Tibial artery (tissue), 4 donors: ENCODE measurements around the gene GAK.
"Not testable (repeated sequence)": the region's sequence is repeated elsewhere in the genome, so short reads cannot be mapped to it uniquely, and the experiment has no call there.

Experiments used
- DNase-seq, 2 donors: peaks; one replicate each; pipeline ENCODE4 v3.0.0-alpha.2; 2019
- H3K27ac ChIP-seq, 2 donors: fragments of 200-600 bp; sonication (generic) in 1 of 2; 1 replicate in 1 of 2; 2 replicates in 1 of 2; pipeline ENCODE4 v1.5.1; 2018 to 2019; ENCODE audit warnings: mild to moderate bottlenecking in 1 of 2
- H3K27me3 ChIP-seq, 2 donors: fragments of 200-600 bp; sonication (generic) in 1 of 2; one replicate each; pipeline versions ENCODE4 v1.5.1 to v1.6.0; 2016 to 2019
- H3K36me3 ChIP-seq, 3 donors: fragments of 200-600 bp; sonication (generic) in 2 of 3; one replicate each; pipeline ENCODE4 v1.5.1; 2016 to 2019; ENCODE audit warnings: mild to moderate bottlenecking in 2 of 3
- H3K4me1 ChIP-seq, 4 donors: fragments of 200-600 bp; sonication (generic) in 2 of 4; 1 replicate in 3 of 4; 2 replicates in 1 of 4; pipeline ENCODE4 v1.5.1; 2016 to 2019
- H3K4me3 ChIP-seq, 2 donors: fragments of 200-600 bp; sonication (generic) in 1 of 2; 1 replicate in 1 of 2; 2 replicates in 1 of 2; pipeline ENCODE4 v1.5.1; 2018 to 2019; ENCODE audit warnings: mild to moderate bottlenecking in 2 of 2
- H3K9me3 ChIP-seq, 3 donors: fragments of 200-600 bp; sonication (generic) in 1 of 3; one replicate each; pipeline ENCODE4 v1.5.1; 2016 to 2019
- intact Hi-C: fragments of 100-400 bp; cut with DNase I; formaldehyde crosslinking; loops from one replicate; pipeline ENCODE4 v1.15.0; 2023; ENCODE audit warnings: low total_unique reads
- TF ChIP-seq, protein P1 (sequence below), 2 experiments: fragments of 200-600 bp in 1 of 2; fragments of 450-650 bp in 1 of 2; IDR thresholded peaks; one replicate each; pipeline ENCODE4 v1.5.1; 2017 to 2019; ENCODE audit warnings: antibody characterized with exemption in 2 of 2, mild to moderate bottlenecking in 1 of 2, moderate library complexity in 1 of 2

GAK gene

DNA sequence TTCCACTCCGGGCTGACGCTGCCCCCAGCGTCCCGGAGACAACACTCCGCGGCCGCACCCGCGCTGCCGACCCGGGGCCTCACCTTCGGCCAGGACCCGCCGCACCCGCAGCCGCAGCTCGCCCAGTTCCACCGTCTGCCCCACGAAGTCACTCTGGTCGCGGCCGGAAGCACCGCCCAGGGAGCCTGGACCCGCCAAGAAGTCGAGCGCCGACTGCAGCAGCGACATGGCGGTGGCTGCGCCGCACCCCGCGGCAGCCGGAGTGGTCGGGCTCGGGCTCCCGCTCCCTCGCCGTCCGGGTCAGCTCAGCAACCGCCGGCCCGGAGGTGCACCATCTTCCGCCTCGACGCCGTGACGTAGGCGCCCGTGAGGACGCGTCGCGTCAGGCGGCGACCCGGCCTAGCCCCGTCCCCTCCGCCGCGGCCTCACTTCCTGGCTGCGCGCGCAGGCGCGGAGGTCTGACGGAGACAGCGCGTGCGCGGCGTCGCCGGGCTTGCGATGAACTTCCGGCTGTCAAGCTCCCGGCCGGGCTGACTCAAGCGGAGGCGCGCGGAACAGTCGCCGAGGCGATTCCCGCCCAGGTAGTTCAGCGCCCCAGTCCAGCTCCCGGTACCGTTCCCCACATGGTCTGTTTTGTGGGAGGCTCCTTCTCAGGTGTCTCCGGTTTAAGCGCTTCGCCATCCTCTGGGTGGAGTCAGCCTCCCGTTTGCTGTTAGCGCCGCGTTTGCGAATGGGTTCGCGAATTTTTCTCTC lies at the start of gene GAK, which contains the start of gene TMEM175:
Gene GAK (minus strand): TSS at position 357 of the 753 bp plus-strand sequence. CDS start 129 bp downstream, at position 228.
Gene TMEM175 (plus strand): TSS at position 501 of the 753 bp plus-strand sequence. CDS start 15,280 bp downstream, outside the sequence.
- TF ChIP-seq, protein P1, sequence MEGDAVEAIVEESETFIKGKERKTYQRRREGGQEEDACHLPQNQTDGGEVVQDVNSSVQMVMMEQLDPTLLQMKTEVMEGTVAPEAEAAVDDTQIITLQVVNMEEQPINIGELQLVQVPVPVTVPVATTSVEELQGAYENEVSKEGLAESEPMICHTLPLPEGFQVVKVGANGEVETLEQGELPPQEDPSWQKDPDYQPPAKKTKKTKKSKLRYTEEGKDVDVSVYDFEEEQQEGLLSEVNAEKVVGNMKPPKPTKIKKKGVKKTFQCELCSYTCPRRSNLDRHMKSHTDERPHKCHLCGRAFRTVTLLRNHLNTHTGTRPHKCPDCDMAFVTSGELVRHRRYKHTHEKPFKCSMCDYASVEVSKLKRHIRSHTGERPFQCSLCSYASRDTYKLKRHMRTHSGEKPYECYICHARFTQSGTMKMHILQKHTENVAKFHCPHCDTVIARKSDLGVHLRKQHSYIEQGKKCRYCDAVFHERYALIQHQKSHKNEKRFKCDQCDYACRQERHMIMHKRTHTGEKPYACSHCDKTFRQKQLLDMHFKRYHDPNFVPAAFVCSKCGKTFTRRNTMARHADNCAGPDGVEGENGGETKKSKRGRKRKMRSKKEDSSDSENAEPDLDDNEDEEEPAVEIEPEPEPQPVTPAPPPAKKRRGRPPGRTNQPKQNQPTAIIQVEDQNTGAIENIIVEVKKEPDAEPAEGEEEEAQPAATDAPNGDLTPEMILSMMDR (IDR thresholded peaks at IDR 0.05) = peak in 1 of 2 experiments; percentile 20
- intact Hi-C loops = loop anchor here (5.0 to 10.0 kb wide), 2 partner anchors 40 to 147 kb away; partner anchors contain the start of gene DGKQ

DNA sequence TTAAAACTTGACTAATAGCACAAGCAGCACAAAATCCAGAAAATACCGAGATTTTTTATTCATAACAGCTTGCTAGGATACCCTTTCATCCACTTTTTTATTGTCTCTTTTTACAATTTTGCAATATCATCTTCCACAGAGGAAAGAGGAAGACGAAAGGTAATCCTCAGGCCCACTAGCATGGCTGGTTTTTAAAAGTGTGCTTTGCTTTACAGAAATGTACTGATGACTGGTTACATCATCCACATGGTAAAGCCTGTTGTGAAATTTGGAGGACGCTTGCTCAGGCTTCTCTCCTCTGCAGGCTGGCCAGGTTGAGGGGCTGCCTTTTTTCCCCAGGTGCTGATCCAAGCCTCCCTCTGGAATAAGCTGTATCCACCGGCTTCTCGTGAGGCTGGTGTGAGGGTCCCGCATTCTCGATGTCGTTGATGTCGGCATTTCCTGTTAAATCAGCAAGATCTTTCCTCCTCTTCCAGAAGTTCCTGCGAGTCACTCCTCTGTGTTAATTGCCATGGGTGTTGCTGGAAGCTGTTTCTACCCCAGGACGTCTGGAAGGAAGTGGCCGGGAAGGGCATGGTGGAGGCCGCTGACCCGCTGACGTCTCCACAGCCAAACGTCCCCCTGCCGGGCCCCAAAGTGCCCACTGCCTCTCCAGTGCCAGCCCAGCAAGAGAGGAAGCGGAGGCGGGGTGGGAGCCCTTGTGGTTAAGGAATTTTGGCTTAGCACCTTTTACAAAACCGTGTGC lies 47.0 kb upstream of the GAK start:
- no peak overlapping the region for H3K27ac ChIP-seq
- H3K4me1 ChIP-seq = peaks cover 0 to under 1% (median 0%) of the 10 kb centered on the region in 4 donors
- TF ChIP-seq, protein P1 (IDR thresholded peaks at IDR 0.05) = no peak
- no peak overlapping the region for H3K4me3 ChIP-seq
- no peaks in the 10 kb centered on the region for H3K27me3 ChIP-seq
- DNase-seq = no peak
- H3K36me3 ChIP-seq = no peaks in the 10 kb centered on the region
- intact Hi-C loops = loop anchor here (10.0 kb wide), 1 partner anchor 1956 kb away; no protein-coding TSS in a partner anchor
- H3K9me3 ChIP-seq = no peaks in the 10 kb centered on the region

More for the DNA sequence above, at the start of gene GAK, which contains the start of gene TMEM175:
- Histone ChIP-seq H3K9me3 (no peaks in the 10 kb centered on the region), H3K4me1 (peaks cover 0 to 50% (median 34%) of the 10 kb centered on the region in 4 donors), H3K36me3 (no peaks in the 10 kb centered on the region), H3K27me3 (no peaks in the 10 kb centered on the region), H3K27ac (peak within 1 kb of the TSS; percentile 86 to 95), H3K4me3 (peak within 1 kb of the TSS; percentile 99 to 100)
- DNase-seq = peak; percentile 94 to 97

GRCh38 chr4:976016-976415 lies 43.9 kb upstream of the GAK start:
- not testable (repeated sequence) for DNase-seq, H3K4me3 ChIP-seq, H3K9me3 ChIP-seq, H3K36me3 ChIP-seq, H3K27ac ChIP-seq, H3K27me3 ChIP-seq
- intact Hi-C loops = loop anchor here (10.0 kb wide), 1 partner anchor 1959 kb away; no protein-coding TSS in a partner anchor
- H3K4me1 ChIP-seq = peaks cover 0 to 26% (median 23%) of the 10 kb centered on the region in 4 donors

- Histone ChIP-seq H3K4me3 (no peak overlapping the region), H3K9me3 (no peaks in the 10 kb centered on the region), H3K4me1 (peaks cover 0 to 29% (median 23%) of the 10 kb centered on the region in 4 donors), H3K27ac (no peak overlapping the region), H3K36me3 (no peaks in the 10 kb centered on the region), H3K27me3 (no peaks in the 10 kb centered on the region)
- TF ChIP-seq, protein P1 (IDR thresholded peaks at IDR 0.05) = no peak
- no peak for DNase-seq
- intact Hi-C loops = loop anchor here (5.0 to 10.0 kb wide), 2 partner anchors 42 to 1960 kb away; partner anchors contain the start of genes GAK and TMEM175
Observed at GRCh38 chr4:974668-975067, 42.6 kb upstream of the GAK start.

- peaks cover 0 to 29% (median 23%) of the 10 kb centered on the region in 4 donors for H3K4me1 ChIP-seq
- DNase-seq = peak; percentile 84 to 93
- peak within 1 kb of the TSS; percentile 36 to 45 for H3K27ac ChIP-seq
- peak within 1 kb of the TSS; percentile 61 to 73 for H3K4me3 ChIP-seq
- H3K36me3 ChIP-seq = no peaks in the 10 kb centered on the region
- TF ChIP-seq, protein P1 (IDR thresholded peaks at IDR 0.05) = no peak
- H3K9me3 ChIP-seq = no peaks in the 10 kb centered on the region
- intact Hi-C loops = loop anchor here (5.0 to 10.0 kb wide), 2 partner anchors 41 to 1961 kb away; partner anchors contain the start of genes GAK and TMEM175
- no peaks in the 10 kb centered on the region for H3K27me3 ChIP-seq
Observed at GRCh38 chr4:973431-974397, 41.6 kb upstream of the GAK start, which contains the start of gene DGKQ. DGKQ (minus strand) TSS chr4:973569; CDS start chr4:973482, 87 bp downstream.
